Endodermal cell (in vitro differentiated cells): ENCODE results near the gene TIAM1. TPM values are rescaled to one million over a fixed set of nuclear protein-coding genes. Genes with fewer than 3 reads are reported as not detected.
A peak's percentile ranks its signal among the peaks of the same experiment; 100 is the strongest.

Experiments used
- DNase-seq: peaks from one replicate; pipeline ENCODE4 v3.0.0-alpha.2; 2017
- H3K27ac ChIP-seq: 2 replicates; pipeline ENCODE4 v1.5.1; 2013; ENCODE audit warnings: mild to moderate bottlenecking, low read depth, low read length, moderate library complexity
- H3K27me3 ChIP-seq: 2 replicates; pipeline ENCODE4 v1.6.1; 2013; ENCODE audit warnings: mild to moderate bottlenecking, low read length, moderate library complexity; ENCODE audit not compliant: insufficient read depth, control insufficient read depth, poor library complexity, severe bottlenecking
- H3K36me3 ChIP-seq: 2 replicates; pipeline ENCODE4 v1.7.0; 2013; ENCODE audit warnings: mild to moderate bottlenecking, low read length, moderate library complexity; ENCODE audit not compliant: control insufficient read depth, insufficient read depth
- H3K4me1 ChIP-seq: one replicate; pipeline ENCODE4 v1.7.0; 2013; ENCODE audit warnings: low read length; ENCODE audit not compliant: control insufficient read depth, insufficient read depth
- H3K4me3 ChIP-seq: 2 replicates; pipeline ENCODE4 v1.5.1; 2013; ENCODE audit warnings: mild to moderate bottlenecking, low read length, moderate library complexity
- H3K9ac ChIP-seq: 2 replicates; pipeline ENCODE4 v1.6.1; 2013; ENCODE audit warnings: mild to moderate bottlenecking, low read length, moderate library complexity; ENCODE audit not compliant: poor library complexity, severe bottlenecking; ENCODE audit errors: extremely low read depth
- H3K9me3 ChIP-seq: 2 replicates; pipeline ENCODE4 v1.6.1; 2013; ENCODE audit warnings: mild to moderate bottlenecking, low read length, moderate library complexity; ENCODE audit not compliant: control insufficient read depth
- H3K27ac Mint-ChIP-seq: 2 replicates; pipeline ENCODE4 v1.8.0; 2020; ENCODE audit warnings: mixed read lengths
- H3K27me3 Mint-ChIP-seq: 2 replicates; pipeline ENCODE4 v1.8.0; 2021; ENCODE audit warnings: mild to moderate bottlenecking, mixed read lengths; ENCODE audit not compliant: insufficient read depth
- H3K36me3 Mint-ChIP-seq: 2 replicates; pipeline ENCODE4 v1.8.0; 2020; ENCODE audit warnings: low read depth, mixed read lengths
- H3K4me1 Mint-ChIP-seq: 2 replicates; pipeline ENCODE4 v1.8.0; 2020; ENCODE audit warnings: mixed read lengths
- H3K4me3 Mint-ChIP-seq: 2 replicates; pipeline ENCODE4 v1.8.0; 2020; ENCODE audit warnings: mild to moderate bottlenecking, moderate library complexity, mixed read lengths
- H3K9me3 Mint-ChIP-seq: 2 replicates; pipeline ENCODE4 v1.8.0; 2020; ENCODE audit warnings: mild to moderate bottlenecking, mixed read lengths
- CTCF ChIP-seq: fragments of 200-600 bp; sonication (generic); conservative IDR thresholded peaks from 2 replicates; pipeline ENCODE4 v1.5.0; 2021; ENCODE audit warnings: antibody characterized with exemption, mild to moderate bottlenecking
- WGBS, 2 experiments: methylation state at CpG; one replicate each; pipeline versions ENCODE4 v1.1.5 to v1.1.7; 2013; ENCODE audit warnings: missing lambda C conversion rate in 2 of 2, mixed read lengths in 1 of 2; ENCODE audit not compliant: insufficient coverage in 1 of 2, insufficient read length in 1 of 2; 5-methylcytosine and 5-hydroxymethylcytosine counted together
- total RNA-seq, 2 donors: library from RNA; stranded (reverse); fragmentation: NEBNext Ultra II Directional in 1 of 2; extraction: Animal tissue kit (Norgen Biotek cat#: 25700) in 1 of 2; gene quantifications; 2 replicates in 1 of 2; 3 replicates in 1 of 2; pipeline ENCODE4 v1.2.1, GENCODE V29; 2021

Gene TIAM1
- total RNA-seq, 2 donors from 2014 or later = 29.4 to 33.3 TPM

DNA sequence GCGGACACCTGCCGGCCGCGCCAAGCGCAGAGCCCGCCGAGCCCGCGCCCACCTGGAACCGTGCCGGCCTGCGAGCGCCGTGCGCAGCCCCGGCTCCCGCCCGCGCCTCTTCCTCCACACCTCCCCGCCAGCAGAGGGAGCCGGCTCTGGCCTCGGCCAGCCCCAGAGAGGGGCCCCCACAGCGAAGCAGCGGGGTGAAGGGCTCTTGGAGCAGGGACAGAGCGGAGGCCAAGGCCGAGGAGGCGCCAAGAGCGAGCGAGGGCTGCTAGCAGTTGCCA, 255.6 kb downstream of the TIAM1 start:
- Histone ChIP-seq H3K9me3 (no peaks in the 10 kb centered on the region), H3K27ac (no peak overlapping the region), H3K4me1 (no peaks in the 10 kb centered on the region), H3K27me3 (no peaks in the 10 kb centered on the region), H3K9ac (no peak overlapping the region), H3K4me3 (no peak overlapping the region), H3K36me3 (no peaks in the 10 kb centered on the region)
- Mint-ChIP-seq H3K4me1 (no peaks in the 10 kb centered on the region), H3K36me3 (no peaks in the 10 kb centered on the region), H3K9me3 (peaks cover 3% of the 10 kb centered on the region), H3K27me3 (no peaks in the 10 kb centered on the region), H3K27ac (no peak overlapping the region), H3K4me3 (no peak overlapping the region)
- no peak for DNase-seq
- TF ChIP-seq CTCF = peak; percentile 15
- WGBS, 2 experiments = 89 to 100% methylated on average over 3 to 27 of the region's 29 CpGs

GRCh38 chr21:31087639-31088473, 256.2 kb downstream of the TIAM1 start:
- H3K9me3 Mint-ChIP-seq = peaks cover 3% of the 10 kb centered on the region
- TF ChIP-seq CTCF = no peak
- H3K27me3 Mint-ChIP-seq = no peaks in the 10 kb centered on the region
- DNase-seq = no peak
- Histone ChIP-seq H3K9me3 (no peaks in the 10 kb centered on the region), H3K9ac (no peak overlapping the region), H3K27ac (no peak overlapping the region), H3K4me1 (no peaks in the 10 kb centered on the region), H3K27me3 (no peaks in the 10 kb centered on the region), H3K4me3 (no peak overlapping the region), H3K36me3 (no peaks in the 10 kb centered on the region)
- H3K27ac Mint-ChIP-seq = no peak overlapping the region
- H3K4me1 Mint-ChIP-seq = no peaks in the 10 kb centered on the region
- H3K36me3 Mint-ChIP-seq = no peaks in the 10 kb centered on the region
- 89% methylated on average over 25 to 34 of the region's 34 CpGs for WGBS, 2 experiments
- H3K4me3 Mint-ChIP-seq = no peak overlapping the region

DNA sequence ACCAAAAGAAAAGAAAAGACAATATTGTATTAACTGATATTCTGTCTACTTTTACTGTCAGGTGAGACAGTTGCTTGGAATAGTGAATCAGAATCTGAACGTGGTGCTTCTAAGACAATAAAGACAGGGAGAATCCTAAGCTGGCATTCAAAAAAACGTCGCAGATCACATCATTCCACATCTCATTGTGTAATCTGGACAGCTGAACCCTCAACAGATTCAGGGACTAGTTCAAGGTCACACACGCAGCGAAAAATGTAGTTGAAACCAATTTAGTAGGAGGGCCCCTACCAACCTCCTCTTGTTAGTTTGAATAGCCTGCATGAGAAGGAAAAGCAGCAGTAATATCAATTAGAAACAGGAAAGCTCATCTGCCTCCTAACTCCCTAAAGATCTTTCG, 259.4 kb downstream of the TIAM1 start:
- H3K27me3 ChIP-seq = no peaks in the 10 kb centered on the region
- no peak overlapping the region for H3K27ac ChIP-seq
- Mint-ChIP-seq H3K27ac (no peak overlapping the region), H3K27me3 (no peaks in the 10 kb centered on the region), H3K36me3 (no peaks in the 10 kb centered on the region), H3K4me3 (no peak overlapping the region), H3K4me1 (no peaks in the 10 kb centered on the region), H3K9me3 (peaks cover 3% of the 10 kb centered on the region)
- no peak overlapping the region for H3K9ac ChIP-seq
- H3K36me3 ChIP-seq = no peaks in the 10 kb centered on the region
- WGBS, 2 experiments = 86 to 91% methylated on average over 6 of the region's 6 CpGs
- TF ChIP-seq CTCF = no peak
- no peak overlapping the region for H3K4me3 ChIP-seq
- H3K4me1 ChIP-seq = no peaks in the 10 kb centered on the region
- DNase-seq = no peak
- no peaks in the 10 kb centered on the region for H3K9me3 ChIP-seq
